HepG2 (cell line): ENCODE measurements around the gene RTN4RL2. TPM values are rescaled to one million over a fixed set of nuclear protein-coding genes. Genes with fewer than 3 reads are reported as not detected.

ENCODE experiments used
- AHDC1 ChIP-seq: sonication (generic); formaldehyde crosslinking; IDR thresholded peaks from 2 replicates; pipeline ENCODE4 v1.5.1; 2020; ENCODE audit warnings: mild to moderate bottlenecking, missing genetic modification reagents, borderline replicate concordance
- ARNTL ChIP-seq: sonication (generic); formaldehyde crosslinking; IDR thresholded peaks from 2 replicates; pipeline ENCODE4 v1.4.0; 2020; ENCODE audit warnings: mild to moderate bottlenecking, missing genetic modification reagents
- BORCS8-MEF2B ChIP-seq: sonication (generic); formaldehyde crosslinking; IDR thresholded peaks from 2 replicates; pipeline ENCODE4 v1.8.0; 2022; ENCODE audit warnings: mild to moderate bottlenecking, missing genetic modification reagents
- HES4 ChIP-seq: sonication (generic); formaldehyde crosslinking; IDR thresholded peaks from 2 replicates; pipeline ENCODE4 v1.9.0; 2021; ENCODE audit warnings: mild to moderate bottlenecking, missing genetic modification reagents, borderline replicate concordance
- HNRNPLL ChIP-seq: fragments of 200-400 bp; formaldehyde crosslinking; IDR thresholded peaks from 2 replicates; pipeline ENCODE4 v1.6.1; 2017; ENCODE audit warnings: mild to moderate bottlenecking, low read depth, low read length; ENCODE audit not compliant: poor library complexity, severe bottlenecking
- MAZ ChIP-seq, 2 experiments: sonication (generic) in 1 of 2; formaldehyde crosslinking in 1 of 2; IDR thresholded peaks; 2 replicates each; pipeline versions ENCODE4 v1.5.0 to v1.6.1; 2012 to 2020; ENCODE audit warnings: low read depth in 2 of 2, mild to moderate bottlenecking in 2 of 2, borderline replicate concordance in 1 of 2, improper control_type of control experiment in 1 of 2, low read length in 1 of 2, missing genetic modification reagents in 1 of 2, moderate library complexity in 1 of 2
- MYNN ChIP-seq: sonication (generic); formaldehyde crosslinking; IDR thresholded peaks from 2 replicates; pipeline ENCODE4 v1.4.0; 2020; ENCODE audit warnings: mild to moderate bottlenecking, low read depth, missing genetic modification reagents
- RAD21 ChIP-seq: fragments of 450-650 bp; formaldehyde crosslinking; IDR thresholded peaks from 2 replicates; pipeline ENCODE4 v1.5.0; 2020; ENCODE audit warnings: mild to moderate bottlenecking
- RFX1 ChIP-seq: fragments of 450-650 bp; IDR thresholded peaks from 2 replicates; pipeline ENCODE4 v1.6.1; 2017
- SMAD9 ChIP-seq: sonication (generic); formaldehyde crosslinking; IDR thresholded peaks from 2 replicates; pipeline ENCODE4 v1.5.1; 2020; ENCODE audit warnings: mild to moderate bottlenecking, missing genetic modification reagents
- SMARCE1 ChIP-seq: fragments of 450-650 bp; IDR thresholded peaks from 2 replicates; pipeline ENCODE4 v1.6.1; 2017; ENCODE audit warnings: borderline replicate concordance
- SRF ChIP-seq: IDR thresholded peaks from 2 replicates; pipeline ENCODE4 v1.6.1; 2011; ENCODE audit warnings: mild to moderate bottlenecking, low read depth, low read length, moderate library complexity
- TAF15 ChIP-seq: fragments of 200-400 bp; formaldehyde crosslinking; IDR thresholded peaks from one replicate; pipeline ENCODE4 v1.6.1; 2018; ENCODE audit warnings: mild to moderate bottlenecking, low read depth, low read length; ENCODE audit not compliant: poor library complexity, severe bottlenecking
- TCF7L2 ChIP-seq: IDR thresholded peaks from 2 replicates; pipeline ENCODE4 v1.6.1; 2011; ENCODE audit warnings: mild to moderate bottlenecking, low read depth, low read length, moderate library complexity
- U2AF1 ChIP-seq: fragments of 200-400 bp; formaldehyde crosslinking; optimal IDR thresholded peaks from 2 replicates; pipeline ENCODE3; 2017; ENCODE audit warnings: mild to moderate bottlenecking, low read depth, low read length
- ZFP36L1 ChIP-seq: sonication (generic); formaldehyde crosslinking; IDR thresholded peaks from 2 replicates; pipeline ENCODE4 v1.8.0; 2022; ENCODE audit warnings: mild to moderate bottlenecking, missing genetic modification reagents, moderate library complexity
- ZNF143 ChIP-seq: sonication (generic); formaldehyde crosslinking; IDR thresholded peaks from 2 replicates; pipeline ENCODE4 v1.4.0; 2020; ENCODE audit warnings: missing genetic modification reagents
- ZNF20 ChIP-seq: sonication (generic); formaldehyde crosslinking; IDR thresholded peaks from 2 replicates; pipeline ENCODE4 v1.4.0; 2020; ENCODE audit warnings: mild to moderate bottlenecking, moderate library complexity, missing genetic modification reagents
- ZNF205 ChIP-seq: IDR thresholded peaks from 2 replicates; pipeline ENCODE4 v1.6.1; 2018; ENCODE audit warnings: missing biosample characterization, missing genetic modification reagents
- ZNF296 ChIP-seq: sonication (generic); formaldehyde crosslinking; conservative IDR thresholded peaks from 2 replicates; pipeline ENCODE4 v1.5.0; 2020; ENCODE audit warnings: mild to moderate bottlenecking, missing genetic modification reagents
- ZNF331 ChIP-seq: sonication (generic); formaldehyde crosslinking; IDR thresholded peaks from 2 replicates; pipeline ENCODE4 v1.4.0; 2020; ENCODE audit warnings: missing genetic modification reagents
- ZNF446 ChIP-seq: sonication (generic); formaldehyde crosslinking; IDR thresholded peaks from 2 replicates; pipeline ENCODE4 v1.5.0; 2020; ENCODE audit warnings: mild to moderate bottlenecking, missing genetic modification reagents
- ZNF510 ChIP-seq: sonication (generic); formaldehyde crosslinking; IDR thresholded peaks from 2 replicates; pipeline ENCODE4 v1.4.0; 2020; ENCODE audit warnings: low read depth, mild to moderate bottlenecking, missing genetic modification reagents
- ZNF672 ChIP-seq: sonication (generic); formaldehyde crosslinking; IDR thresholded peaks from 2 replicates; pipeline ENCODE4 v1.8.1; 2022; ENCODE audit warnings: missing genetic modification reagents
- ZSCAN20 ChIP-seq: sonication (generic); formaldehyde crosslinking; IDR thresholded peaks from 2 replicates; pipeline ENCODE4 v1.4.0; 2020; ENCODE audit warnings: missing genetic modification reagents, mild to moderate bottlenecking, borderline replicate concordance
- polyA plus RNA-seq, 8 experiments: library from polyadenylated mRNA; depleted of rRNA in 3 of 8; stranded (reverse) in 7 of 8; unstranded in 1 of 8; fragments of >200 nt; fragmentation: Illumina TruSeq in 4 of 8; extraction: Trizol in 4 of 8; gene quantifications; 2 replicates each; pipeline versions ENCODE4 v1.2.1 to v1.2.3, GENCODE V29; 2011 to 2016; ENCODE audit warnings: low read depth in 4 of 8, missing spikeins in 1 of 8, mixed read lengths in 1 of 8; ENCODE audit not compliant: insufficient read depth in 1 of 8
- total RNA-seq, 5 experiments: library from RNA; depleted of rRNA; stranded (reverse); fragments of >200 nt; fragmentation: Illumina TruSeq; extraction: Trizol; gene quantifications; 2 replicates each; pipeline ENCODE4 v1.2.3, GENCODE V29; 2016; ENCODE audit warnings: low read depth in 1 of 5

Gene RTN4RL2
- total and polyA plus RNA-seq, 2 of the 13 experiments (the other 11 are each of a cell fraction or from before 2014, with no cell fraction given) = 1.3 to 4.3 TPM

GRCh38 chr11:57491371-57492061, 31.2 kb downstream of the RTN4RL2 start (continued):
- TF ChIP-seq HNRNPLL (no peak), ZNF672 (CRISPR knock-in tag) (no peak), ZNF510 (CRISPR knock-in tag) (no peak), HES4 (CRISPR knock-in tag) (no peak), ZNF446 (CRISPR knock-in tag) (no peak), ZSCAN20 (CRISPR knock-in tag) (no peak), ZNF20 (CRISPR knock-in tag) (no peak), SMAD9 (CRISPR knock-in tag) (no peak), ARNTL (no peak), MYNN (no peak), TCF7L2 (no peak), ZNF331 (CRISPR knock-in tag) (peak; percentile 32; the same call in 1 of the 2 replicates), TAF15 (no peak), SRF (no peak), ZNF296 (CRISPR knock-in tag) (no peak), ZFP36L1 (CRISPR knock-in tag) (no peak), ZNF205 (CRISPR knock-in tag) (no peak), SMARCE1 (no peak), RAD21 (CRISPR knock-in tag) (peak; percentile 79), RFX1 (no peak), MAZ (IDR thresholded peaks at IDR 0.05; ENCODE audit: borderline replicate concordance, low read depth, low read length) (no peak), MAZ (CRISPR knock-in tag; IDR thresholded peaks at IDR 0.05; ENCODE audit: low read depth) (no peak), BORCS8-MEF2B (CRISPR knock-in tag) (0 out of 2 replicates have a peak, but pooled peaks have one; percentile 40), AHDC1 (CRISPR knock-in tag) (no peak), ZNF143 (CRISPR knock-in tag) (no peak), U2AF1 (no peak)
